NCI-H345 treated with DMSO at 0.1 percent for 48 hours (cell line): ENCODE results near the gene MFSD2A.
"Not testable (repeated sequence)": the region's sequence is repeated elsewhere in the genome, so short reads cannot be mapped to it uniquely, and the experiment has no call there.

ENCODE experiments used
- DNase-seq: peaks from one replicate; lab custom pipeline; 2025; ENCODE audit not compliant: unreplicated experiment; lab: John Stamatoyannopoulos, UW

MFSD2A gene

GRCh38 chr1:39964552-39964951, 9.6 kb downstream of the MFSD2A start:
- no peak for DNase-seq

- DNase-seq = no peak
Measured at GRCh38 chr1:39965044-39965443, 10.1 kb downstream of the MFSD2A start.

- no peak for DNase-seq
Measured at GRCh38 chr1:39969048-39969447, 14.1 kb downstream of the MFSD2A start.

GRCh38 chr1:39969531-39970270, 14.8 kb downstream of the MFSD2A start:
- DNase-seq = no peak

GRCh38 chr1:39970274-39970673, 15.3 kb downstream of the MFSD2A start:
- DNase-seq = no peak

GRCh38 chr1:39971138-39971537, 16.2 kb downstream of the MFSD2A start:
- DNase-seq = no peak

GRCh38 chr1:39973503-39974135, 18.7 kb downstream of the MFSD2A start:
- peak; percentile 65 for DNase-seq

- no peak for DNase-seq
Measured at GRCh38 chr1:39976732-39977131, 21.8 kb downstream of the MFSD2A start.

GRCh38 chr1:39977202-39977601, 22.3 kb downstream of the MFSD2A start:
- no peak for DNase-seq

- no peak for DNase-seq
Measured at GRCh38 chr1:39979654-39980053, 24.7 kb downstream of the MFSD2A start.

- DNase-seq = no peak
Measured at GRCh38 chr1:39980555-39981313, 25.8 kb downstream of the MFSD2A start.

- DNase-seq = no peak
Measured at GRCh38 chr1:39981385-39981784, 26.4 kb downstream of the MFSD2A start.

GRCh38 chr1:39981945-39982344, 27.0 kb downstream of the MFSD2A start:
- DNase-seq = no peak

GRCh38 chr1:39984480-39984879, 29.5 kb downstream of the MFSD2A start:
- DNase-seq = not testable (repeated sequence)

- DNase-seq = no peak
Measured at GRCh38 chr1:39984951-39985350, 30.0 kb downstream of the MFSD2A start.

GRCh38 chr1:39987869-39988268, 32.9 kb downstream of the MFSD2A start:
- DNase-seq = no peak

- no peak for DNase-seq
Measured at GRCh38 chr1:39988618-39989343, 33.8 kb downstream of the MFSD2A start.

GRCh38 chr1:39990428-39990827, 35.5 kb downstream of the MFSD2A start:
- DNase-seq = no peak

- DNase-seq = no peak
Measured at GRCh38 chr1:39992234-39992633, 37.3 kb downstream of the MFSD2A start.

- DNase-seq = no peak
Measured at GRCh38 chr1:39992888-39993287, 37.9 kb downstream of the MFSD2A start.

GRCh38 chr1:39995973-39996393, 41.0 kb downstream of the MFSD2A start:
- DNase-seq = no peak
